RPMI7951 (cell line): Measurements from ENCODE around the gene PSMA6. TPM values are rescaled to one million over a fixed set of nuclear protein-coding genes. Genes with fewer than 3 reads are reported as not detected.

Experiments
- DNase-seq: peaks from one replicate; pipeline ENCODE4 v3.0.0-alpha.2; 2012; ENCODE audit warnings: low read depth
- total RNA-seq: library from RNA; depleted of rRNA; stranded (reverse); fragments of >200 nt; shearing (Covaris generic); gene quantifications from 2 replicates; pipeline ENCODE4 v1.2.3, GENCODE V29; 2014; rRNA removed

Gene PSMA6
- total RNA-seq, 1 experiment from 2014 or later: 371 TPM

GRCh38 chr14:35366056-35366451, 73.9 kb downstream of the PSMA6 start:
- peak; percentile 84 for DNase-seq

- peak; percentile 50 for DNase-seq
Observed at GRCh38 chr14:35366521-35366976, 74.4 kb downstream of the PSMA6 start.

DNA sequence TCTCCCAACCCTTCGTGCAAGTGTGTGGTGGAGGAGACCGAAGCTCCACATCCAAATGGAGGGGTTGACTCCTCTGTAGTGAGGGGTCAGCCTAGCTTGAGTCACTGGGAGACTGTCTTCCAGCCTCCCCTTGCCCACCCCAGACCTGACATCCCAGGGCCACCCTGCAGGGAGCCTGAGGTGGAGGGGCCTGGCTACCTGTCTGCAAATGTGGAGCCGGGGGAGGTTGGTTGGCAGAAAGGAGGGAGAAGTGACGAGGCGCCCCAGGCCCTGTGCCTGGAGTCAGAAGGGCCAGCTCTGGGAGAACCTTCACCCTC, 74.8 kb downstream of the PSMA6 start:
- no peak for DNase-seq

Other genes with a start within 250 kb of the PSMA6 start
- 41.2 and 53.7 TPM in 2 replicates for gene FAM177A1, start 246.1 kb upstream of the PSMA6 start, total RNA-seq
- 41.0 and 59.8 TPM in 2 replicates for gene PPP2R3C, start 170.4 kb upstream of the PSMA6 start, total RNA-seq
- gene PRORP, start 169.8 kb upstream of the PSMA6 start, total RNA-seq: 21.5 and 32.7 TPM in 2 replicates
- gene NFKBIA, start 112.4 kb downstream of the PSMA6 start, total RNA-seq: 85.4 and 97.9 TPM in 2 replicates
- not detected in 2 replicates for gene INSM2, start 241.8 kb downstream of the PSMA6 start, total RNA-seq